Effector memory CD4-positive, alpha-beta T cell (primary cell): ENCODE data around the gene MIA2.
"Not testable (repeated sequence)": the region's sequence is repeated elsewhere in the genome, so short reads cannot be mapped to it uniquely, and the experiment has no call there.

Source experiments
- DNase-seq, 3 donors: peaks; one replicate each; pipeline ENCODE4 v3.0.0-alpha.2; 2020
- H3K27ac ChIP-seq: 2 replicates; pipeline ENCODE4 v1.7.0; 2013; ENCODE audit warnings: mild to moderate bottlenecking, low read length, moderate library complexity; ENCODE audit not compliant: insufficient read depth, poor library complexity, severe bottlenecking
- H3K27me3 ChIP-seq: replicated peaks from 2 replicates; pipeline ENCODE4 v1.7.0; 2013; ENCODE audit warnings: mild to moderate bottlenecking, low read length; ENCODE audit not compliant: insufficient read depth, control insufficient read depth, poor library complexity, severe bottlenecking
- H3K36me3 ChIP-seq: 2 replicates; pipeline ENCODE4 v1.7.0; 2013; ENCODE audit warnings: mild to moderate bottlenecking, low read length, moderate library complexity; ENCODE audit not compliant: control insufficient read depth, insufficient read depth
- H3K4me1 ChIP-seq: 2 replicates; pipeline ENCODE4 v1.7.0; 2013; ENCODE audit warnings: low read length, mild to moderate bottlenecking; ENCODE audit not compliant: control insufficient read depth, insufficient read depth, poor library complexity, severe bottlenecking
- H3K4me3 ChIP-seq: 2 replicates; pipeline ENCODE4 v1.7.0; 2013; ENCODE audit warnings: low read length, low read depth, mild to moderate bottlenecking; ENCODE audit not compliant: insufficient read depth, poor library complexity, severe bottlenecking
- H3K9me3 ChIP-seq: 2 replicates; pipeline ENCODE4 v1.7.0; 2013; ENCODE audit warnings: mild to moderate bottlenecking, low read length, moderate library complexity; ENCODE audit not compliant: control insufficient read depth

The MIA2 gene

DNA sequence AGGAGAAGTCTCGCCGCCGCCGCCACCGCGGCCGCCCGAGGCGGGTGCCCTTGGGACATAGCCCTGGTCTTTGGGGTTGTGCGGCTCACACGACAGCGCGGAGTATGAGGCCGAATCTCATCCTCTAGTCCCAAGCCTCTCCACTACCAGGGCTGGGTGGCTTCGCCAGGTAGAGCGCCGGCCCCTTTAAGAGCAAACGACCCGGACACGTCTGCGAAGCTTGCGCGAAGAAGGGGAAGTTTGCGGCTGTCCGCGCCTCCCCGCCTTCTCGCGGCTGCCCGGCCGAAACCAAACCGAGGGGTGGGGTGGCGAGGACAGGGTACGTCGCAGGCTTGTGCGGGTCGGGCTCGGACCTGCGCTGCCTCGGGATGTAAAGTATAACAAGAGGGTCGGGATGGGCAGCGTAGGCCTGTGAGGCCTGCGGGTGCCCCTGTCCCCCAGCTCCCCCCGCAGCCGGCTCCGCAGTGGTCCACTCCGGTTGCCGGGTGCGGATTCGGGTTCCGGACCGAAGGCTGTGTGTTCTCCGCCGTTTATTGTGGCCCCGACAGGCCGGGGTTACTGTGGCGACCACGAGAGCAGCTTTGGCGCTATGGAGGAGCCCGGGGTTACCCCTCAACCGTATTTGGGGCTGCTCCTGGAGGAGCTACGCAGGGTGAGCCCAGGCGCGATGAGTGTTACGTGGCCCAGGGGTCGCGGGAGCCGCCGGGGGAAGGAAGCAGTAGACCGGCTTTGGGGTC, 33.3 kb downstream of the MIA2 start:
- Histone ChIP-seq H3K36me3 (no peaks in the 10 kb centered on the region), H3K9me3 (no peaks in the 10 kb centered on the region), H3K27ac (peak overlapping the region; percentile 93), H3K27me3 (no peaks in the 10 kb centered on the region), H3K4me1 (peaks cover 16% of the 10 kb centered on the region), H3K4me3 (peak overlapping the region; percentile 96)
- DNase-seq, result peak; percentile 53 to 58 (median 56)

GRCh38 chr14:39267608-39268005, 33.9 kb downstream of the MIA2 start:
- DNase-seq, result no peak
- Histone ChIP-seq H3K36me3 (no peaks in the 10 kb centered on the region), H3K9me3 (no peaks in the 10 kb centered on the region), H3K4me3 (peak overlapping the region; percentile 96), H3K27me3 (no peaks in the 10 kb centered on the region), H3K27ac (peak overlapping the region; percentile 93), H3K4me1 (peaks cover 16% of the 10 kb centered on the region)

- H3K4me1 ChIP-seq, result peaks cover 16% of the 10 kb centered on the region
- DNase-seq, result no peak
- no peak overlapping the region for H3K27ac ChIP-seq
These were observed 34.7 kb downstream of the MIA2 start for GRCh38 chr14:39268393-39268792.

DNA sequence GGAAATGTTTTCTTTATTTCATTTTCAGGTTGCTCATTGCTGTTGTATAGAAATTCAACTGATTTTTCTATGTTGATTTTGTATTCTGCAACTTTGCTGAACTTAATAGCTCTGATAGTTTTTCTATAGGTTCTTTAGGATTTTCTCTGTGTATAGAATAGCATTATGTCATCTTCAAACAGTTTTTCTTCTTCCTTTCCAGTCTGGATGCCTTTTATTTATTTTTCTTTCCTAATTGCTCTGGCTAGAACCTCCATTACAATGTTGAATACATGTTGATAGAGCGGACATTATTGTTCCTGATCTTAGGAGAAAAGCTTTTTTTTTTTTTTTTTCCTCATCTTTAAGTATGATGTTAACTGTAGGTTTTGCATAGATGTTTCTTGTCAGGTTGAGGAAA, 39.2 kb downstream of the MIA2 start:
- no peak for DNase-seq
- Histone ChIP-seq H3K36me3 (no peaks in the 10 kb centered on the region), H3K4me3 (no peak overlapping the region), H3K27me3 (no peaks in the 10 kb centered on the region), H3K4me1 (peaks cover 8% of the 10 kb centered on the region), H3K27ac (no peak overlapping the region), H3K9me3 (no peaks in the 10 kb centered on the region)

More at GRCh38 chr14:39268393-39268792, 34.7 kb downstream of the MIA2 start:
- H3K27me3 ChIP-seq, result no peaks in the 10 kb centered on the region
- no peaks in the 10 kb centered on the region for H3K36me3 ChIP-seq
- no peaks in the 10 kb centered on the region for H3K9me3 ChIP-seq
- H3K4me3 ChIP-seq, result peak overlapping the region; percentile 96

DNA sequence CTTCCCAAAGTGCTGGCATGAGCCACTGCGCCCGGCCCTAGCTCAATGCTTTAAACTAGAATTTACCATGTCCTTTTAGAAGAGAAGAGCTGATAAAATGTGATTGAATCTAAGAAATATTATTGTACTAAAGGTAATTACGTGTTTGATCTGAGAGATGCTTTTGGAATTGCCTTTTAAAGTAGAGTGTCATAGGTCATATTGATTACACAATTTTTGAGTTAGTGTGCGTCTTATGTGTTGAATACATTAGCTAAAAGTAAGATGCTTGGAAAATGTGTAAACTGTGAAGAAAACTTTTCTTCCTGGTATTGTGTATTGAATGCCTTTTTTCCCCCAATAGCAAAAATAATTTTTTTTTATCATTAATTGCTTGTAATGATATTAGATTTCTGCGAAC, 41.7 kb downstream of the MIA2 start:
- Histone ChIP-seq H3K4me1 (no peaks in the 10 kb centered on the region), H3K9me3 (no peaks in the 10 kb centered on the region), H3K4me3 (no peak overlapping the region), H3K36me3 (peaks cover 7% of the 10 kb centered on the region), H3K27me3 (no peaks in the 10 kb centered on the region), H3K27ac (no peak overlapping the region)
- no peak for DNase-seq

- Histone ChIP-seq H3K9me3 (no peaks in the 10 kb centered on the region), H3K36me3 (peaks cover 7% of the 10 kb centered on the region), H3K4me3 (no peak overlapping the region), H3K27ac (no peak overlapping the region), H3K4me1 (no peaks in the 10 kb centered on the region), H3K27me3 (no peaks in the 10 kb centered on the region)
- no peak for DNase-seq
These were observed 42.3 kb downstream of the MIA2 start for GRCh38 chr14:39276005-39276404.

GRCh38 chr14:39276579-39277114, 42.9 kb downstream of the MIA2 start:
- Histone ChIP-seq H3K9me3 (no peaks in the 10 kb centered on the region), H3K36me3 (peaks cover 7% of the 10 kb centered on the region)

DNA sequence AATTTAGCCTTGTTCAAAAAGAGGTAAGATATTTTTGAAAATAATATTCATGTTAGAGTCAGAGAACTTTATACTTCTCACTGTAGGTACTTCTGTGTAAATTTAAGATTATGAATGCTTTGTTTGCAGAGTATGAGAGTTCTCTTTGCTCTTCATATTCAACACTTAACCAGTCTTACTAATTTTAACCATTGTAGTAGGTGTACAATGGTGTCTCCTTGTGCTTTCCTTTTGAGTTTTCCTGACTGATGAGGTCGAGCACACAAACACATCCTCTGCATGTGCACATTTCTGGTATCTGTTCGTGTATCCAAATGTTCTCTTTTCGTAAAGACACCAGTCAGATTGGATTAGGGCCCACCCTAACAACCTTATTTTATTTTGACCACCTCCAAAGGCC, 45.8 kb downstream of the MIA2 start:
- H3K4me1 ChIP-seq, result no peaks in the 10 kb centered on the region
- H3K9me3 ChIP-seq, result no peaks in the 10 kb centered on the region
- no peaks in the 10 kb centered on the region for H3K27me3 ChIP-seq
- no peak overlapping the region for H3K27ac ChIP-seq
- H3K36me3 ChIP-seq, result peaks cover 13% of the 10 kb centered on the region
- no peak for DNase-seq
- H3K4me3 ChIP-seq, result no peak overlapping the region

More at GRCh38 chr14:39276579-39277114, 42.9 kb downstream of the MIA2 start:
- H3K27ac ChIP-seq, result no peak overlapping the region
- H3K27me3 ChIP-seq, result no peaks in the 10 kb centered on the region
- no peak overlapping the region for H3K4me3 ChIP-seq
- no peak for DNase-seq
- no peaks in the 10 kb centered on the region for H3K4me1 ChIP-seq

GRCh38 chr14:39280678-39281077, 47.0 kb downstream of the MIA2 start:
- H3K27me3 ChIP-seq, H3K9me3 ChIP-seq, H3K4me3 ChIP-seq, H3K4me1 ChIP-seq, H3K27ac ChIP-seq, DNase-seq: not testable (repeated sequence)
- peaks cover 13% of the 10 kb centered on the region for H3K36me3 ChIP-seq

GRCh38 chr14:39289523-39289922, 55.8 kb downstream of the MIA2 start:
- Histone ChIP-seq H3K4me3 (no peak overlapping the region), H3K4me1 (no peaks in the 10 kb centered on the region), H3K9me3 (no peaks in the 10 kb centered on the region), H3K27ac (no peak overlapping the region), H3K27me3 (no peaks in the 10 kb centered on the region), H3K36me3 (peaks cover 19% of the 10 kb centered on the region)
- DNase-seq, result no peak
